Vagina (tissue), 2 donors: ENCODE data around the gene GPR62.

Experiments used
- POLR2A ChIP-seq, 2 donors: fragments of 450-650 bp; IDR thresholded peaks; one replicate each; pipeline ENCODE4 v1.6.1; 2017; ENCODE audit warnings: antibody characterized with exemption in 2 of 2, mild to moderate bottlenecking in 2 of 2, moderate library complexity in 2 of 2
- POLR2AphosphoS5 ChIP-seq, 2 donors: sonication (generic); formaldehyde crosslinking; IDR thresholded peaks; one replicate each; pipeline ENCODE4 v1.9.0; 2017; ENCODE audit warnings: antibody characterized with exemption in 2 of 2, mild to moderate bottlenecking in 2 of 2, low read depth in 1 of 2; ENCODE audit not compliant: insufficient read depth in 1 of 2
- TF ChIP-seq, protein P1 (sequence below), 3 experiments: fragments of 450-650 bp in 2 of 3; fragments of 200-600 bp in 1 of 3; sonication (generic) in 1 of 3; IDR thresholded peaks; one replicate each; pipeline ENCODE4 v1.5.1; 2017 to 2019; ENCODE audit warnings: antibody characterized with exemption in 3 of 3, mild to moderate bottlenecking in 2 of 3, moderate library complexity in 2 of 3

- TF ChIP-seq, protein P1, sequence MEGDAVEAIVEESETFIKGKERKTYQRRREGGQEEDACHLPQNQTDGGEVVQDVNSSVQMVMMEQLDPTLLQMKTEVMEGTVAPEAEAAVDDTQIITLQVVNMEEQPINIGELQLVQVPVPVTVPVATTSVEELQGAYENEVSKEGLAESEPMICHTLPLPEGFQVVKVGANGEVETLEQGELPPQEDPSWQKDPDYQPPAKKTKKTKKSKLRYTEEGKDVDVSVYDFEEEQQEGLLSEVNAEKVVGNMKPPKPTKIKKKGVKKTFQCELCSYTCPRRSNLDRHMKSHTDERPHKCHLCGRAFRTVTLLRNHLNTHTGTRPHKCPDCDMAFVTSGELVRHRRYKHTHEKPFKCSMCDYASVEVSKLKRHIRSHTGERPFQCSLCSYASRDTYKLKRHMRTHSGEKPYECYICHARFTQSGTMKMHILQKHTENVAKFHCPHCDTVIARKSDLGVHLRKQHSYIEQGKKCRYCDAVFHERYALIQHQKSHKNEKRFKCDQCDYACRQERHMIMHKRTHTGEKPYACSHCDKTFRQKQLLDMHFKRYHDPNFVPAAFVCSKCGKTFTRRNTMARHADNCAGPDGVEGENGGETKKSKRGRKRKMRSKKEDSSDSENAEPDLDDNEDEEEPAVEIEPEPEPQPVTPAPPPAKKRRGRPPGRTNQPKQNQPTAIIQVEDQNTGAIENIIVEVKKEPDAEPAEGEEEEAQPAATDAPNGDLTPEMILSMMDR (IDR thresholded peaks at IDR 0.05) = no peak
- TF ChIP-seq POLR2AphosphoS5 (IDR thresholded peaks at IDR 0.05; ENCODE audit: insufficient read depth in 1 of 2, low read depth in 1 of 2) (no peak), POLR2A (IDR thresholded peaks at IDR 0.05) (no peak)
Measured at GRCh38 chr3:51945926-51946705, 9.1 kb upstream of the GPR62 start.
